Fibroblast of skin of left biceps (primary cell): ENCODE measurements around the gene ACSF3.
"Not testable (repeated sequence)": the region's sequence is repeated elsewhere in the genome, so short reads cannot be mapped to it uniquely, and the experiment has no call there.

Experiments used
- DNase-seq, 2 experiments: peaks; one replicate each; pipeline ENCODE4 v3.0.0-alpha.2; 2013; ENCODE audit warnings: low read depth in 2 of 2

ACSF3 gene

DNA sequence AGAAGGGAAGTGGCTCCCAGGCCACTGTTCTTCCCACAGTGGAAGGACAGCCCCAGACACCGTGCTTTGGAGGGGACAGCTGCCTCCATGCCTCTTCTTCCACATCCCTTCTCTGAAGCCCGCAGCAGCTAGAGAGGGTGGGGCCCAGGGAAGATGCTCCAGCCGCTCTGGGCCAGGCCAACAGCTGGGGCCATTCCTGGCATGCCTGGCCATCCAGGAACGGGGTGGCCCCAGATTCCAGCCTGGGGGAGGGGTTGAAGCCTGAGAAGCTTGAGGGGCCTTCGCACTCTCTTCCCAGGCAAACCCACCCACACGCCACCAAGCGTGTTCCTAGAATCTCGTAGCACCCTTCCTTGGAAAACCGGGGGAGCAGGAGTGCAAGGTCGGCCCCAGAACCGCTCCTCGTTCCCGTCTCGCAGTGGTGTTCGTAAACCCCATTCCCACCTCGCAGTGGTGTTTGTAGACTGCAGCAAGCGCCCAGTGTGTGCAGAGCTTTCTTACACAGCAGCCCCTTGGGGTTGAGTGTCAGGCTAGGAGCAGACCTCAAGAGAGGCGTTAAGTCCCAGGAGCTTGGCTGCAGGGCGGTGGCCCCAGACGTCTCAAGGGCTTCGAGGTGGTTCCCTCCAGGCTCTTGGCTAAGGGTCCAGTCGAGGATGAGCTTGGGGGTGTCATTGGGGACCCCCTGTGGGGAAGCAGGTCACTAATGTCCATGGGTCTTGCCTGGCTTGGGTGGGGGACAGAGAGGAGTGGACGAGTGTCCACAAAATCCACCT, 80.6 kb downstream of the ACSF3 start:
- no peak for DNase-seq

DNA sequence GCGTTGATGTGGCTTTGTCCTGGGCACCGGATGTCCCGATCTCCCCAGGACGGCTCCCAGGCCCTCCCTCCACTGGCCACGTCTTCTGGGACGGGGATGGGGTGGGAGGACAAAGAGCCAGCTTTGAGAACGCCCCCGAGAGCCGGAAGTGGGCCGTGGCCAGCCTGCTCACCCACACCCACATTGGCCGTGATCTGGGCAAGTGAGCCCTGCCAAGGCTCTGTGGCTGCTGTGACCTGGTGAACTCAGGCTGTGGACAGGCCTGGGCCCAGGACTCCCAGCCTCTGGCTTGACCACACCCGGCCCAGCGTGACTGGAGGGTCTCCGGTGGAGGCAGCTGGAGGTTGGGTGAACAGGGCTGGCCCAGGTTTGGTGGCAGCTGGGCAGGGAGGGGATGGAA, 81.2 kb downstream of the ACSF3 start:
- DNase-seq: no peak

DNA sequence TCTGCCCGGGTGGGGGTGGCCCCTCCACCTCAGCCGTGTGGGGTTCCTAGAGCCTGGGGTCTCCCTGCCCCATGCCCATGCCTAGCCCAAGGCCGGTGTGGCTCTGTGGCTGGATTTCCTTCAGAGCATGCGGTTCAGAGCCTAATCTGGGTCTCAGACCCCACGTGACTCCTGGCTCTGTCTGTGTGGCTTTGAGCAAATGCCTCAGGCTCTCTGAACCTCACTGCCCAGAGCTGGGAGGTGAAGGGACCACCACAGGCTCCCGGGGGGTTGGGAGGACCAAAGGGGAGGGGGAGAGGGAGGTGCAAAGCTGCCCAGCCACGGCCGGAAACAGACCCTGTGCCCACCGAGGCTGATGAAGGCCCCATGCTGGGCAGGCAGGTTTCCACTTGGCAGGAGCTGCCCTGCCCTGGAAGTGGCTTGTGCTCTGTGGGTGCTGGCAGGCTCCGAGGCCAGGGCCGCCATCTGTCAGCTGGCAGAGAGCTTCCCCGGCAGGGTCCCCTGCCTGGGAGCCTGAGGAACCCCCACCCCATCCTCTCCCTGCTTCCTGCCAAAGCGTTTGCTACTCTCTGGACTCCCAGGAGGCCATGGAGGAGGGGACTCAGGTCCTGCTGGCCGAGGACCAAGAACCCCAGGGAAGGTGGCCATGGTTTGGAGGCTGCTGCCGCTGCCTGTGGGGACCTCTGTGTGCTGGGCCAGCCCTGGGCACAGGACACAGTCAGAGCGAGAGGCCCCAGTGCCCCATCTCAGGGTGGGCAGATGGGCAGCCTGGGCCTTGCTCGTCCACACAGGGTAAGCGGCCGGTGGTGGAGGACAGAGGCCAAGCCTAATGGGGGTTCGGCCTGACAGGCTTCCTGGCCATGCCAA, 81.9 kb downstream of the ACSF3 start:
- DNase-seq: no peak

DNA sequence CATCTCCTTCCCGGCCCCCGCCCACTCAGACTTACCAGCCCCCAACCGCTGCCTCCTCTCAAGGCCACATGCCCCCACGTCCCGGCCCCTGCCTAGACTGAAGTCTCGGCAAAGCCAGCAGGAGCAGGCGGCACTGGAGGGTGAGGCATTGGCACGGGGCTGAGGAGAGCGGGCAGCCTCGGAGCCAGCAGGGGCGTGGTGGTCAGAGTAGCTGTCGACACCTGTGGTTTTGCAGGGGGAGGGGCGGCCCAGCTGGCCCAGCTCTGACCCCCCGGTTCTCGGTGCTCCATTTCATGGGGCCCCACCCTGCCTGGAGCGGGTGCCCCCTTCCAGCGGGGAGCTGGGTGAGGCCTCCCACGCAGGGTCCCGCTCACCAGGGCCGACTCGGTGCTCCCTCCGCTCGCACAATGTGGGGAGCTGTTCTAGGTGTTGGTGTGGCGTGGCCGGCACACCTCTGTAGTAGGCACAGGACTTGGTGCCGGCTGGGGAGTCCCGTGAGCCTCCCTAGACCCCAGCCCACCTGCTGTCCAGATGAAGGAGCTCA, 82.6 kb downstream of the ACSF3 start:
- no peak for DNase-seq

- no peak for DNase-seq
These were observed 83.1 kb downstream of the ACSF3 start for GRCh38 chr16:89176717-89177116.

- DNase-seq: no peak
These were observed 83.8 kb downstream of the ACSF3 start for GRCh38 chr16:89177501-89177900.

GRCh38 chr16:89178453-89179147, 84.9 kb downstream of the ACSF3 start:
- DNase-seq: no peak

GRCh38 chr16:89179148-89179484, 85.5 kb downstream of the ACSF3 start:
- DNase-seq: no peak

- no peak for DNase-seq
These were observed 86.1 kb downstream of the ACSF3 start for GRCh38 chr16:89179656-89180315.

- DNase-seq: no peak
These were observed 89.8 kb downstream of the ACSF3 start for GRCh38 chr16:89183463-89183862.

- DNase-seq: no peak
These were observed 90.5 kb downstream of the ACSF3 start for GRCh38 chr16:89183975-89184676.

GRCh38 chr16:89184677-89184932, 91.0 kb downstream of the ACSF3 start:
- DNase-seq: no peak

GRCh38 chr16:89184933-89185794, 91.5 kb downstream of the ACSF3 start:
- no peak for DNase-seq

DNA sequence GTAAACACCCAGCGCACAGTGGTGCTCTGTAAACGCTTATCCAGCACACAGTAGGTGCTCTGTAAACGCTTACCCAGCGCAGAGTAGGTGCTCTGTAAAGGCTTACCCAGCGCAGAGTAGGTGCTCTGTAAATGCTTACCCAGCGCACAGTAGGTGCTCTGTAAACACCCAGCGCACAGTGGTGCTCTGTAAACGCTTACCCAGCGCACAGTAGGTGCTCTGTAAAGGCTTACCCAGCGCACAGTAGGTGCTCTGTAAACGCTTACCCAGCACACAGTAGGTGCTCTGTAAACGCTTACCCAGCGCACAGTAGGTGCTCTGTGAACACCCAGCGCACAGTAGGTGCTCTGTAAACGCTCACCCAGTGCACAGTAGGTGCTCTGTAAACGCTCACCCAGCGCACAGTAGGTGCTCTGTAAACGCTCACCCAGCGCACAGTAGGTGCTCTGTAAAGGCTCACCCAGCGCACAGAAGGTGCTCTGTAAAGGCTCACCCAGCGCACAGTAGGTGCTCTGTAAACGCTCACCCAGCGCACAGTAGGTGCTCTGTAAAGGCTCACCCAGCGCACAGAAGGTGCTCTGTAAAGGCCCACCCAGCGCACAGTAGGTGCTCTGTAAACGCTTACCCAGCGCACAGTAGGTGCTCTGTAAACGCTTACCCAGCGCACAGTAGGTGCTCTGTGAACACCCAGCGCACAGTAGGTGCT, 92.4 kb downstream of the ACSF3 start:
- DNase-seq: not testable (repeated sequence)

DNA sequence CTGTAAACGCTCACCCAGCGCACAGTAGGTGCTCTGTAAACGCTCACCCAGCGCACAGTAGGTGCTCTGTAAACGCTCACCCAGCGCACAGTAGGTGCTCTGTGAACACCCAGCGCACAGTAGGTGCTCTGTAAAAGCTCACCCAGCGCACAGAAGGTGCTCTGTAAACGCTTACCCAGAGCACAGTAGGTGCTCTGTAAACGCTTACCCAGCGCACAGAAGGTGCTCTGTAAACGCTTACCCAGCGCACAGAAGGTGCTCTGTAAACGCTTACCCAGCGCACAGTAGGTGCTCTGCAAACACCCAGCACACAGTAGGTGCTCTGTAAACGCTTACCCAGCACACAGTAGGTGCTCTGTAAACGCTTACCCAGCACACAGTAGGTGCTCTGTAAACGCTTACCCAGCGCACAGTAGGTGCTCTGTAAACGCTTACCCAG, 93.0 kb downstream of the ACSF3 start:
- not testable (repeated sequence) for DNase-seq

- DNase-seq: no peak
These were observed 93.5 kb downstream of the ACSF3 start for GRCh38 chr16:89187032-89187769.

DNA sequence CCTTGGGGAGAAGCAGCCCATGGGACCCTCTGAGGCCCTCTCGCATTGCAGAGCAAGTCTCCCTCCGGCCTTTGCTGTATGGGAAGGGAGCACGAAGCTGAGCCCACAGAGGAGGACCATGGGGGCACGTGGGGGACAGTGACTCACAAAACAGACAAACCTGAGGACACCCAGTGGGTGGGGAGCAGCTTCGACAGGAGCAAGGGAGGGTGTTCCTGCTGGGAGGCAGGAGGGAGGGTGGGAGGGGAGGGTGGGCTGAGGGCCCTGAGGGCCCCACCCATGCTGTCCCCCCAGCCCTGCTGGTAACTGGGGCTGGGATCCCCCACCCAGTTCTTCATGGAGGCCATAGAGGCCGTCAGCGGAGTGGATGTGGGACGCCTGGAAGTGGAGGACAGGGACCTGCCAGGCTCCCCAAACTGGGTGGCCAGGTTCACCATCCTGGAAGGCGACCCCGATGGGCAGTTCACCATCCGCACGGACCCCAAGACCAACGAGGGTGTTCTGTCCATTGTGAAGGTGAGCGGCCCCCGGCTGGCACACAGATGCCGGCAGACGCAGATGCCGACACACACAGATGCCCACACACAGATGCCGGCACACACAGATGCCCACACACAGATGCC, 94.2 kb downstream of the ACSF3 start:
- no peak for DNase-seq
